HuH-7.5 (cell line): ENCODE measurements around the gene LRGUK.

Source experiments
- DNase-seq: peaks from one replicate; pipeline ENCODE4 v3.0.0; 2011; ENCODE audit warnings: low spot score

LRGUK gene

GRCh38 chr7:134307320-134307719 is 180.2 kb downstream of the LRGUK start:
- DNase-seq: no peak

DNA sequence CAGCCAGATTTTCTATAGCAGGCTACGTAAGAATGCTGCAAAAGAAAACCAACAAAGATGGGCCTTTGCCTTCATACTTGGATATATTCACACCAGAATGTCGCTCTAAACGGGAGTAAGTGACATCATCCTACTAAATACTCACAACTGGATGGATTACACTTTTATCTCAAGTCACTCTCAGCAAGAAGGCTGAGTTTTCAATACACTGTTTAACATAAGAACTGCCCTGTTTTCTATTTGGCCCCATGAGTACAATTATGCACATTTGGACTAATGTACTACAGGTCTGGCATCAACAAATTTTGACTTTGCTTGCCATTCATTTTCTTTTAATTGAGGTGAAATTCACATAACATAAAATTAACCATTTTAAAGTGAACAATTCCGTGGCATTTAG is 181.4 kb downstream of the LRGUK start:
- no peak for DNase-seq

- no peak for DNase-seq
These were observed 184.7 kb downstream of the LRGUK start for GRCh38 chr7:134311807-134312206.

- no peak for DNase-seq
These were observed 185.6 kb downstream of the LRGUK start for GRCh38 chr7:134312717-134313116.

- DNase-seq: no peak
These were observed 186.4 kb downstream of the LRGUK start for GRCh38 chr7:134313543-134313942.
